Suppressor macrophage treated with lipopolysaccharide for 4 hours (primary cell): ENCODE measurements around the gene ADGRB2.
A peak's percentile ranks its signal among the peaks of the same experiment; 100 is the strongest.

Source experiments
- DNase-seq: peaks from one replicate; pipeline ENCODE4 v3.0.0-alpha.2; 2020

The ADGRB2 gene

DNA sequence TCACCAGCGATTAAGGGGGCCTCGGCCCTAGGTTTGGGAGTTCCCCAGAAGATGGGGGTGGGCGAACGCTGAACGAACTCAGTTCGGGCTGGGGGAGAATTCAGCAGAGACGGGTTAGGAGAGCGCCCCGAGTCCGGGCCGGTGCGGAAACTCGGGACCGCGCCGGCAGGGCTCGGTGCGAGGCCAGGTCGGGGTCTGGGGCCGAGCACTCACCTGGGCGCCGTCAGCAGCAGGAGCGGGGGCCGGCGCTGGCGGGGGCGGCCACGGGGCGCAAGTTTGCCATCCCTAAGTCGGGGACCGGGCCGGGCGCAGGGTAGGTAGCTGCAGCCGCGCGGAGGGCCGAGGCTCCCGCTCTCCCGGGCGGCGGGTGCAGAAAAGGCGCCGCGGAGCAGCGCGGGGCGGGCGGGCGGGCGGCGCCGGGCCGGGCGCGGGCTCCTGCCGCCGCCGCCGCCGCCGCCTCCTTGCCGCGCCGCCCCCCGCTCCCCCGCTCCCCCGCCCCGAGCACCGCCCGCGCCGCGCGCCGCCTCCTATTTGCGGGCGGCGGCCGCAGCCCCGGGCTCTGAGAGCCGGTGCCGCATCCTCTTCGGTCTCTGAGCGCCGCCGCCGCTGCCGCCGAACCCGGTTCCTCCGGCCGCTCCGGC, 349 bp downstream of the ADGRB2 start:
- DNase-seq: no peak

- peak; percentile 62 for DNase-seq
Observed at GRCh38 chr1:31762726-31763670, 1.1 kb downstream of the ADGRB2 start.

- DNase-seq: no peak
Observed at GRCh38 chr1:31762323-31762722, 1.8 kb downstream of the ADGRB2 start.

DNA sequence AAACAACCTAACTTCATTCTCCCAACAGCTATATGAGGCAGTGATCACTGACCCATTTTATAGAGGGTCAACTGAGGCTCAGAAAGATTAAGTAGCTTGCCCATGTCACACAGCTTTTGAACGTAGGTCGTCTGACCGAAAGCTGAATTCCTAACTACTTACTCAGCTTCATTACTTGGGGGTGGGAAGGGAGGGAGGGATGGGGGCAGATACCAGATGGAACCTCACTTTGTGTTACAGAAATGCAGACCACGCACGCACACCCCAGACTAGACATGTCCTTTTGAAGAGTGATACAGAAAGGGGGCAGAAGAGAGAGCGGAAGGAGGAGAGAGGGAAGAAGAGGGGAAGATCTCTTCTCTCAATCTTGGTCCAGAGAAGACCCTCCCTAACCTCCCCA, 2.3 kb downstream of the ADGRB2 start:
- no peak for DNase-seq

GRCh38 chr1:31760471-31761470, 3.4 kb downstream of the ADGRB2 start:
- peak; percentile 61 for DNase-seq

GRCh38 chr1:31759298-31760023, 4.7 kb downstream of the ADGRB2 start:
- peak; percentile 41 for DNase-seq

DNA sequence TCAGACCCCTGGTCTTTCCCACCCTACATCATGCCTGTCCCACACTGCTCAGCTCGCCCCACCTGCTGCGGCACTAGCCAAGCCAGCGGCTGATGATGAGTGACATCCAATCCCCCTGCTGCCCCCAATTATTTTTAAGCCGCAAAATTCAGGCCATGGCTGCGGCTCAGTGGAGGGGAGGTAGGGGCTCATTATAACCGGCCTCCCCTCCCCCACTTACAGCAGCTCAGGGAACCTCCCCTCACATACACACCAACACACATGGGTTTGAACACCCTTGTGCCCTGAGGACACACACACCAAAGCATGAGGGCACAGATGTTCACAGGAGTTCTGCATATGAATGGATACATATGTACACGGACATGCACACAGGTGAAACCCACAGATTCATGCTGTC, 5.3 kb downstream of the ADGRB2 start:
- DNase-seq: no peak

- no peak for DNase-seq
Observed at GRCh38 chr1:31757989-31758388, 6.2 kb downstream of the ADGRB2 start.

DNA sequence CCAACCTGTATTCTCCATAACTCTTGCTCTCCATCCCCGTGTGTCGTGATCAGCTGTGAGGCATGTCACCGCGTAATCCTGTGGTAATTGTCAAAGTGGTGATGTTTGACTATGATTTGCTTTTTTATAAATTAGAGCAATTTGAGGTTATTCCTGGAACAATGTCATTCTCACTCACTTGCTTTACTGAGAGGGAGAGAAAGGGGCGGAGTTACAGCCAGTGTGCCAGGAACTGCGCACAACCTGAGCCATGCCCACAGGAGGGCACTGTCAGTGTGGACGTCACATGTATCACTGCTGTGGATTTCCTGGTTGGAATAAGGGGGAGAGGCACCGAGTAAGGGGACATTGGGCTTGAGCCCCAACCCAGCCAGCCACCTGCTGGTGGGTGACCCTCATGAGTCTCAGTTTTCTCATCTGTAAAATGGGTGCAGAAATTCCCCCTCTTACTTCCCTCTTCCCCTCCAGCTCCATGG, 6.9 kb downstream of the ADGRB2 start:
- no peak for DNase-seq

DNA sequence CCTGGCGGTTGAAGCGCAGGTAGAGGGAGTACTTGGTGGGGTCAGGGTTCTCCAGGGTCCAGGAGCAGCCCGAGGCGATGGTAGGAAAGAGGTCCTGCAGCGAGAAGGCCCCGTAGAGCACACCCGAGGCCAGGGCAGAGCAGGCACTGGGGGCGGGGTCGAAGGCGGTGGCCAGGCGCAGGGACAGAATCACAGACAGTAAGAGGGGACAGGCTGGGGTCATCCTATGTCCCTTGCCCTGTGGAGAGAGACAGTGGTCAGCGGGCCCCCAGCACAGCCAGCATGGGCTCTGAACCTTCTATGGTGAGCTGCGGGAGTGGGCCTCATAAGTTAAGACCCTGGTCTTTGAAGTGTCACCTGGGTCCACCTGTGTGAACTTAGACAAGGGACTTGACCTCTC, 7.6 kb downstream of the ADGRB2 start:
- no peak for DNase-seq

DNA sequence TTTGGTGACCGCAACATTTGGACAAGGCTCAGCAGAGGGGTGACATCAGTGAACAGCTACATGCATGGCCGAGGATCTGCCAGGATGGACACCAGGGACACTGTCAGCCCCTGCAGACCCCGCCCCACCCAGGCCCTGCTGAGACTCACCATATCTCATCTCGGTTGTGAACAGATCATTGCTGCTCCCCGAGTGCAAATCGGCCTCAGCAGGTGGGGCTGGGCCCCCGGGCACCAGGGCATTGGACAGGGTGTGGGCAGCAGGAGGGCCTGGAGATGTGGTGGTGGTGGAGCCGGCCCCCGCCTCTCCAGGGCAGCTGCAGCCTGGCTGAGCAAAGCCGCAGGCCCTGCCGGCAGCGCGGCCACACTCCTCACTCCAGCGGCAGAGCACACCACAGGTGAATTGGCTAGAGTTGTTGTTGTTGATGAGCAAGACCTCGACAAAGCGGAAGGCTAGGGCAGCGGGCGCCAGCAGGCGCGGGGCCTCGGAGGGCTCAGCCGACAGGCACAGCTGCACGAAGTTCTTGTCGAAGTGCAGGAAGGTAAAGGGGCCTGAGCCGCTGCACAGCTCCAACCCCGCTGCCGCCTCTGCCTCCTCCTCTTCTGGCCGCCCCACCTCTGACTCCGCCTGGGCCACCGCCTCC, 8.2 kb downstream of the ADGRB2 start:
- DNase-seq: no peak

DNA sequence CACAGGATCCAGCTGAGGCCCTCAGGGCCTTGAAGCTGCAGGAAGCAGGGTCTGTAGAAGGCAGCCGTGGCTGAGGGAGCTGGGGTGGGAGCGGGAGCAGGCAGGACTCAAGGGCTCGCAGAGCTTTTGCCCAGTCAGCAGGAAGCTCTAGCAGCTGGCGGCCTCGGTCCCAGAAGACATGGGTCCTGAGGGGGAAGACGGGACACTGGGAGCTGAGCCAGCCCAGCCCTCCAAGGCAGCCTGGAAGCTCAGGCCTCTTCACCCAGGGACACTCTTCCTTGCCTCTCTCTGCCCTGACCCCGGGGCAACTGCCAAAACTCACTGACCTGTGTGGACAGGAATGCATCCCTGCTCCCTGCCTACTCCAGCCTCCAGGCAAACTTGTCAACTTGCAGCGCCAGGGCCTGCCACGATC, 8.9 kb downstream of the ADGRB2 start:
- DNase-seq: no peak

DNA sequence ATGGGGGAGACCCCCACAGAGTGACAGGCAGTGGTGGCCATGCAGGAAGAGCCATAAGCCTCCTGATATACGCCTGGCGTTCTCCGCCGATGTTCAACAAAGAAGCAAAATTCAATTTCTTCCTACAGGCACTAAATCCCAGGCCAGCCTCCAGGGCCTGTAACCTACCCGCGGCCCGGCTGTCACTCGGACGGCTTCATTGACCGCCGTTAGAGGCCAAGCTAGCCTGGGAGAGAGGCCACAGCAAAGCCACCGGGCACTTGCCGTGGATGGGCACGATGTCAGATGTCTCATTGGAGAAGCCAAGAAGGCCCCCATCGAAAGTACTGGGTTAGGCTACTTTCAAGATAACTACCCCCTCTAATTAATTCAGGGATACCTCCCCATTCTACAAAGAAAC, 9.7 kb downstream of the ADGRB2 start:
- DNase-seq: no peak

DNA sequence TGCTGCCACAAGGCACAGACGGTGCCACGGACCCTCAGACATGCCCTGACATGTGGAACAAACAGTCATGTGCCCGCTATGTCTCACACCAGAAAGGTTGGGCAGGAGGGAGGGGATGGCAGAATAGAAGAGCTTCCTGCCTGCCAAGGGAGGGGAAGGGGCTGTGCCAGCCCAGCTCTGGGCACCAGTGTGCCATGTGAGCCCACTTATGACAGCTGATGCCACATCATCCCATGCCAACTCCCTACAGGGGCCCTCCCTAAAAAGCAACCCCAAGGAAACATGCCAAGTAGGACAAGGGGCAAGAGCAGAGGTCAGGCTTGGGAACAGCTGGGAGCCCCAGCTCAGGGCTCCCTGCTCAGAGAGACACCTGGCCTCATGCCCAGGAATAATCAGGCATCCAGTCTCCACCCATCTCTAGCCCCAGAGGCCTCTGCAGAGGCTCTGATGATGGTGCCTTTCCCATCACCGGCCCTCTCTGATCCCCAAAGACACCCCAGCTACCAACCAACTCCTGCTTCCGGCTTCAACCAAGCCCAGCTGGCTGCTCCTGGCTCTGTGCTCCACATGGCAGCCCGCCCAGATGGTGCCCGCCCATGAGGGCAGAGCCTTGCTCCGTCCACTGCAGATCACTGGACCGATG, 10.3 kb downstream of the ADGRB2 start:
- no peak for DNase-seq

GRCh38 chr1:31752952-31753475, 11.1 kb downstream of the ADGRB2 start:
- DNase-seq: no peak

GRCh38 chr1:31752258-31752657, 11.9 kb downstream of the ADGRB2 start:
- DNase-seq: no peak

DNA sequence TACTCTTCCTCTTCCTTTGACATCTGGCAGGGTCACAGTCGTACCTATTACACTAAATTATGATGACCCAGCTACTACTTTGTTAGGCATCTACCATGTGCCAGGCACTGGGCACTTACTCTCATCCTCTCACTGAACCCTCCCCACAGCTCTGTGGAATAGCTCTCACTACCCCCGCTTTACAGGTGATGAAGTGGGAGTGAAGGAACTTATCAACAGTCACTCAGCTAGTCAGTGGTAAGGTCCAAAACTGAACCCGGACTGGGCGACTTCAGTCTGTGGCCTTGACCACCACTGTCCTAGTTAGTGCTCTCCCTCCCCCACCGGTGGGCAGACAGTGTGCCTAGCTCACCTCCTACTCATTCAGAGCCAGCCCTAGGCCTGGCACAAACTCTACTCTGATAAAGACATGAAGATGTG, 12.3 kb downstream of the ADGRB2 start:
- DNase-seq: no peak

GRCh38 chr1:31750858-31751510, 13.2 kb downstream of the ADGRB2 start:
- DNase-seq: no peak

GRCh38 chr1:31749785-31750735, 14.1 kb downstream of the ADGRB2 start:
- no peak for DNase-seq
